Natural killer cell (primary cell): Measurements from ENCODE around the gene ERVV-1. TPM values are rescaled to one million over a fixed set of nuclear protein-coding genes. Genes with fewer than 3 reads are reported as not detected.
A peak's percentile ranks its signal among the peaks of the same experiment; 100 is the strongest.

Experiments used
- ATAC-seq, 3 donors: fragments of 150-1000 bp in 2 of 3; fragments of 200-7000 bp in 1 of 3; cut with Tn5 transposase; 1 replicate in 1 of 3; 2 replicates in 2 of 3; pipeline ENCODE4 v1.10.0; 2021; ENCODE audit warnings: mild to moderate bottlenecking in 2 of 3, moderate library complexity in 2 of 3
- DNase-seq, 2 donors: peaks; one replicate each; pipeline versions ENCODE4 v3.0.0 to v3.0.0-alpha.2; 2013 to 2021; ENCODE audit warnings: mixed read lengths in 1 of 2
- H3K27ac ChIP-seq: one replicate; pipeline ENCODE4 v1.5.1; 2013; ENCODE audit warnings: mild to moderate bottlenecking, low read length
- H3K27me3 ChIP-seq: one replicate; pipeline ENCODE4 v1.6.1; 2013; ENCODE audit warnings: low read length; ENCODE audit not compliant: control insufficient read depth, insufficient read depth
- H3K36me3 ChIP-seq: one replicate; pipeline ENCODE4 v1.6.1; 2013; ENCODE audit warnings: low read length; ENCODE audit not compliant: control insufficient read depth, insufficient read depth
- H3K4me1 ChIP-seq: one replicate; pipeline ENCODE4 v1.6.1; 2013; ENCODE audit warnings: low read length; ENCODE audit not compliant: control insufficient read depth, insufficient read depth
- H3K4me3 ChIP-seq: one replicate; pipeline ENCODE4 v1.5.1; 2013; ENCODE audit warnings: low read length
- H3K9me3 ChIP-seq: one replicate; pipeline ENCODE4 v1.6.1; 2013; ENCODE audit warnings: low read length; ENCODE audit not compliant: control insufficient read depth, insufficient read depth
- H3K27ac Mint-ChIP-seq, 2 donors: one replicate each; pipeline ENCODE4 v1.8.0; 2022; ENCODE audit warnings: mild to moderate bottlenecking in 2 of 2, mixed read lengths in 2 of 2, moderate library complexity in 1 of 2
- H3K27me3 Mint-ChIP-seq, 2 donors: one replicate each; pipeline ENCODE4 v1.8.0; 2022; ENCODE audit warnings: low read depth in 2 of 2, mixed read lengths in 2 of 2
- H3K36me3 Mint-ChIP-seq: one replicate; pipeline ENCODE4 v1.8.0; 2022; ENCODE audit warnings: mixed read lengths
- H3K4me1 Mint-ChIP-seq, 2 donors: one replicate each; pipeline ENCODE4 v1.8.0; 2022; ENCODE audit warnings: mixed read lengths in 2 of 2
- H3K4me3 Mint-ChIP-seq: one replicate; pipeline ENCODE4 v1.8.0; 2022; ENCODE audit warnings: mild to moderate bottlenecking, moderate library complexity, mixed read lengths
- H3K9me3 Mint-ChIP-seq, 2 donors: one replicate each; pipeline ENCODE4 v1.8.0; 2022; ENCODE audit warnings: mixed read lengths in 2 of 2
- CTCF ChIP-seq: fragments of 200-600 bp; IDR thresholded peaks from one replicate; pipeline ENCODE4 v1.8.0; 2022; ENCODE audit warnings: antibody characterized with exemption
- WGBS: methylation state at CpG from one replicate; pipeline ENCODE4 v1.1.7; 2013; ENCODE audit warnings: missing lambda C conversion rate; ENCODE audit not compliant: insufficient coverage; 5-methylcytosine and 5-hydroxymethylcytosine counted together
- intact Hi-C: fragments of 100-400 bp; cut with micrococcal nuclease; formaldehyde crosslinking; loops from one replicate; pipeline ENCODE4 v1.14.2; 2022
- total RNA-seq, 4 donors: library from RNA; stranded (reverse); fragments of 120-200 nt in 1 of 4; gene quantifications; one replicate each; pipeline versions ENCODE4 v1.2.3 to v1.2.4, GENCODE V29; 2013 to 2022

The ERVV-1 gene
- total RNA-seq, 3 donors from 2014 or later (not counting 1 experiment from before 2014, with no cell fraction given) = not detected

DNA sequence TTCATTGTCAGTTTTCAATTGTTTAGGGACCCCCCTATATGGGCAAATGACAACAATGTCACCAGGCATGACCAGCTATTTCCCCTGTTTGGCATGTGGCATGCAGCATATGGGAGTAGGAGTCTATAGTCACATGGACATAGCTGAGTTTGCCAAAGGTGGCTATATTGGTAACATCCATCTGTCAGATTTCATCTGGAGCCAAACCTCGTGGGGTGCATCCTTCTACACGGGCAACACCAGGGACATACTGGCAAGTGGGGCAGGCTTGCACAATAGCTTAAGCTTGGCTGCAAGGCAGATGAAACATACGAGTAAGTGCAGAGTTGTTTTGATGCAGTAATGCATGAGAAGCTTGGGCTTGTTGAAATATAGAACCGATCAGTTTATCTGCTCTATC, 26.5 kb upstream of the ERVV-1 start:
- DNase-seq = no peak
- H3K36me3 Mint-ChIP-seq = peaks cover 19% of the 10 kb centered on the region
- Histone ChIP-seq H3K4me3 (no peak overlapping the region), H3K36me3 (no peaks in the 10 kb centered on the region), H3K27ac (no peak overlapping the region), H3K27me3 (no peaks in the 10 kb centered on the region), H3K9me3 (peaks cover 18% of the 10 kb centered on the region), H3K4me1 (no peaks in the 10 kb centered on the region)
- no peak overlapping the region for H3K27ac Mint-ChIP-seq
- TF ChIP-seq CTCF = no peak
- H3K4me1 Mint-ChIP-seq = peaks cover 2 to 5% of the 10 kb centered on the region in 2 donors
- peaks cover 2 to 11% of the 10 kb centered on the region in 2 donors for H3K9me3 Mint-ChIP-seq
- H3K4me3 Mint-ChIP-seq = no peak overlapping the region
- ATAC-seq = no peak
- WGBS = 93% methylated on average over 4 of the region's 4 CpGs
- intact Hi-C loops = no loop called here
- peaks cover 0 to 4% of the 10 kb centered on the region in 2 donors for H3K27me3 Mint-ChIP-seq

- Histone ChIP-seq H3K27me3 (no peaks in the 10 kb centered on the region), H3K4me3 (no peak overlapping the region), H3K9me3 (peaks cover 18% of the 10 kb centered on the region), H3K27ac (no peak overlapping the region), H3K36me3 (no peaks in the 10 kb centered on the region), H3K4me1 (peaks cover 10% of the 10 kb centered on the region)
- no peak overlapping the region for H3K4me3 Mint-ChIP-seq
- WGBS = 96% methylated on average over 4 of the region's 5 CpGs
- ATAC-seq = no peak
- peaks cover 19% of the 10 kb centered on the region for H3K36me3 Mint-ChIP-seq
- H3K4me1 Mint-ChIP-seq = peaks cover 8 to 14% of the 10 kb centered on the region in 2 donors
- no peak for DNase-seq
- H3K9me3 Mint-ChIP-seq = peaks cover 2 to 14% of the 10 kb centered on the region in 2 donors
- TF ChIP-seq CTCF = no peak
- intact Hi-C loops = no loop called here
- peaks cover 0 to 10% of the 10 kb centered on the region in 2 donors for H3K27me3 Mint-ChIP-seq
- H3K27ac Mint-ChIP-seq = no peak overlapping the region
Measured at GRCh38 chr19:52988506-52988905, 25.2 kb upstream of the ERVV-1 start.

GRCh38 chr19:52990759-52991418, 22.8 kb upstream of the ERVV-1 start:
- ATAC-seq = no peak
- H3K9me3 ChIP-seq = peaks cover 8% of the 10 kb centered on the region
- 95% methylated on average over 16 of the region's 16 CpGs for WGBS
- H3K4me1 ChIP-seq = peaks cover 16% of the 10 kb centered on the region
- peaks cover 8 to 14% of the 10 kb centered on the region in 2 donors for H3K4me1 Mint-ChIP-seq
- H3K36me3 ChIP-seq = no peaks in the 10 kb centered on the region
- intact Hi-C loops = no loop called here
- no peak for DNase-seq
- H3K27ac ChIP-seq = no peak overlapping the region
- H3K27ac Mint-ChIP-seq = no peak overlapping the region
- peaks cover 10% of the 10 kb centered on the region for H3K36me3 Mint-ChIP-seq
- no peak overlapping the region for H3K4me3 ChIP-seq
- H3K27me3 Mint-ChIP-seq = peaks cover 0 to 13% of the 10 kb centered on the region in 2 donors
- H3K27me3 ChIP-seq = no peaks in the 10 kb centered on the region
- H3K9me3 Mint-ChIP-seq = peaks cover 0 to 8% of the 10 kb centered on the region in 2 donors
- no peak overlapping the region for H3K4me3 Mint-ChIP-seq
- TF ChIP-seq CTCF = no peak

GRCh38 chr19:52991484-52991883, 22.2 kb upstream of the ERVV-1 start:
- Mint-ChIP-seq H3K36me3 (peaks cover 10% of the 10 kb centered on the region), H3K9me3 (peaks cover 0 to 8% of the 10 kb centered on the region in 2 donors), H3K4me3 (peak overlapping the region; percentile 55), H3K4me1 (peaks cover 8 to 14% of the 10 kb centered on the region in 2 donors), H3K27ac (peak overlapping the region; percentile 35 to 55), H3K27me3 (peaks cover 0 to 13% of the 10 kb centered on the region in 2 donors)
- TF ChIP-seq CTCF = no peak
- ATAC-seq (no peak), DNase-seq (no peak)
- H3K9me3 ChIP-seq = peaks cover 2% of the 10 kb centered on the region
- intact Hi-C loops = no loop called here
- peaks cover 16% of the 10 kb centered on the region for H3K4me1 ChIP-seq
- H3K4me3 ChIP-seq = no peak overlapping the region
- H3K36me3 ChIP-seq = no peaks in the 10 kb centered on the region
- WGBS = 71% methylated on average over 1 of the region's 2 CpGs
- H3K27me3 ChIP-seq = no peaks in the 10 kb centered on the region
- no peak overlapping the region for H3K27ac ChIP-seq
